Left renal pelvis (tissue), 4 donors: ENCODE data around the gene ZNF638. TPM values are rescaled to one million over a fixed set of nuclear protein-coding genes. Genes with fewer than 3 reads are reported as not detected.

Experiments used
- polyA plus RNA-seq, 4 donors: library from polyadenylated mRNA; unstranded; fragments of 120-200 nt; gene quantifications; one replicate each; pipeline ENCODE4 v1.2.1, GENCODE V29; 2013; ENCODE audit not compliant: insufficient read length in 4 of 4

ZNF638 gene
- polyA plus RNA-seq, 4 donors, result 138 to 229 (median 222) TPM

Other genes with a start within 250 kb of the ZNF638 start
- 10 to 100 TPM; 22.3 to 25.5 (median 22.7) TPM for gene MCEE, start 201.6 kb upstream of the ZNF638 start, polyA plus RNA-seq
- 10 to 100 TPM; 42.6 to 55.5 (median 46.5) TPM for gene MPHOSPH10, start 201.1 kb upstream of the ZNF638 start, polyA plus RNA-seq
- 10 to 100 TPM in 3 of 4 donors, 1 to 10 TPM in 1; 6.5 to 20.5 (median 18.4) TPM for gene PAIP2B, start 104.7 kb upstream of the ZNF638 start, polyA plus RNA-seq
- gene DYSF, start 121.8 kb downstream of the ZNF638 start, polyA plus RNA-seq, result 10 to 100 TPM in 3 of 4 donors, 1 to 10 TPM in 1; 9.9 to 18.5 (median 17.1) TPM